ENCODE data around the gene DCAF12.

Gene DCAF12

DNA sequence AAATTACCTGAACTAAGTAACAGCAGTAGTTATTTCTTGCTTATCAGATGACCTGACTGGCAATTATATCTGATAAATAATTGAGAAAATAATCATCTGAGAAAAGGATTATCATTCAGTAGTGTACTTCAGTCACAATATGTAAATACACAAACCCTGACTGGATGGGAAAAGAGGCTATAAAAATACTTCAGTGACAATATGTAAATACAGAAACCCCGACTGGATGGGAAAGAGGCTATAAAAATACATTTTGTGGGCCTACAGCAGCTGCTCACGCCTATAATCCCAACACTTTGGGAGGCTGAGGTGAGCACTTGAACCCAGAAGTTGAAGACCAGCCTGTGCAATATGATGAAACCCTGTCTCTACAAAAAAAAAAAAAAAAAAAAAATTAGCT lies 88.9 kb downstream of the DCAF12 start:
- peak; percentile 58 for DNase-seq (ENCODE audit: low read depth)
- TF ChIP-seq, protein P1, sequence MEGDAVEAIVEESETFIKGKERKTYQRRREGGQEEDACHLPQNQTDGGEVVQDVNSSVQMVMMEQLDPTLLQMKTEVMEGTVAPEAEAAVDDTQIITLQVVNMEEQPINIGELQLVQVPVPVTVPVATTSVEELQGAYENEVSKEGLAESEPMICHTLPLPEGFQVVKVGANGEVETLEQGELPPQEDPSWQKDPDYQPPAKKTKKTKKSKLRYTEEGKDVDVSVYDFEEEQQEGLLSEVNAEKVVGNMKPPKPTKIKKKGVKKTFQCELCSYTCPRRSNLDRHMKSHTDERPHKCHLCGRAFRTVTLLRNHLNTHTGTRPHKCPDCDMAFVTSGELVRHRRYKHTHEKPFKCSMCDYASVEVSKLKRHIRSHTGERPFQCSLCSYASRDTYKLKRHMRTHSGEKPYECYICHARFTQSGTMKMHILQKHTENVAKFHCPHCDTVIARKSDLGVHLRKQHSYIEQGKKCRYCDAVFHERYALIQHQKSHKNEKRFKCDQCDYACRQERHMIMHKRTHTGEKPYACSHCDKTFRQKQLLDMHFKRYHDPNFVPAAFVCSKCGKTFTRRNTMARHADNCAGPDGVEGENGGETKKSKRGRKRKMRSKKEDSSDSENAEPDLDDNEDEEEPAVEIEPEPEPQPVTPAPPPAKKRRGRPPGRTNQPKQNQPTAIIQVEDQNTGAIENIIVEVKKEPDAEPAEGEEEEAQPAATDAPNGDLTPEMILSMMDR (IDR thresholded peaks at IDR 0.05; ENCODE audit: control insufficient read depth, extremely low read depth, insufficient read depth): no peak
- H3K4me3 ChIP-seq (ENCODE audit: low read depth, low read length): no peak overlapping the region

DNA sequence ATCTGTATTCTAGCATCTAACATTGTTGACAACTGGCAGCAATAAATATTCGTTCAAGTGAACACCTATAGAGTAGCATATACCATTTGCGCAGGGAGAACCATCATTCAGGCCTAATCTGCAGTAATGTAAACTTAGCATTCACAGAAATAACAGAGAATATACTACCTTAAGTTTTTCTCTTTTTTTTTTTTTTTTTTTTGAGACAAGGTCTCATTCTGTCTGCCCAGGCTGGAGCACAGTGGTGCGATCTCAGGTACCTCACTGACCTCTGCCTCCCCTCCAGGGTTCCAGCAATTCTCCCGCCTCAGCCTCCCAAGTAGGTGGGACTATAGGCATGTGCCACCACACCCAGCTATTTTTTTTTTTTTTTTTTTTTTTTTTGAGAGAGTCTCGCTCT lies 89.9 kb downstream of the DCAF12 start:
- TF ChIP-seq, protein P1 (IDR thresholded peaks at IDR 0.05; ENCODE audit: control insufficient read depth, extremely low read depth, insufficient read depth): no peak
- no peak overlapping the region for H3K4me3 ChIP-seq (ENCODE audit: low read depth, low read length)
- no peak for DNase-seq (ENCODE audit: low read depth)
